NCI-H146 treated with DMSO at 0.1 percent for 48 hours (cell line): ENCODE measurements around the gene GDPD5.

Source experiments
- DNase-seq: peaks from one replicate; lab custom pipeline; 2025; ENCODE audit not compliant: unreplicated experiment; lab: John Stamatoyannopoulos, UW

Gene GDPD5

DNA sequence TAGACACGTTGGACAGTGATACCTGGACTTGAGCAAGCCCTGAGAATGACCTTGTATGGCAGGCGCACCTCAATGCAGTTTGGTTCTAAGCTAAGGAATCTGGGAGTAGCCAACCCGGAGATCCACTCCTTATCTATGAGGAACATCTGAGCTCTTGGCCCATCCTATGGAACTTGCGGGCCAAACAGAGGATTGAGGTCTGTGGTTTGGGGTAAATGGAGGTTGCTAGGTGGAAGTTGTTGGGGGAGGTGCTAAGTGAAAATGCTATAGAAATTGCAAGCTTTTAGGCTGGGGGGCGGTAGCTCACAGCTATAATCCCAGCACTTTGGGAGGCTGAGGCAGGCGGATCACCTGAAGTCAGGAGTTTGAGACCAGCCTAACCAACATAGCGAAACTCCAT, 8.9 kb downstream of the GDPD5 start:
- no peak for DNase-seq

DNA sequence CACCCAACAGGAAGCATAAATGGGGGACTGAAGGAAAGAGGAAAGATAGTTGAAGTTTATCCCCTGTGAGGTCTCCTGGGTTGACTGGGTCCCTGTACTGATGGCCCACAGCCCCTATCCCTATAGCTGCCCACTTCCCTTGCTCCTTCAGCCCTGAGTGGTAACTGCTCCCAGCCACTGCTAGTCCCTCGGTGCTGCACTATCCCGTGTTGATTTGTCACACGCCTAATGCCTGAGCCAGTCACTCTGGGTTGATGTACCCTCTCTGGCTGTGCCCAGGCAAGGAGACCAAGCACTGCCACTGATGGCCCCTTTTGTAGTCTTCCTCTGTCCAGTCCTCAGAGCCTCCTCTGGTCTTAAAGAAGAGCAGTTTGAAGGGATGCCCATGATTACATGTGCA, 9.6 kb downstream of the GDPD5 start:
- no peak for DNase-seq

DNA sequence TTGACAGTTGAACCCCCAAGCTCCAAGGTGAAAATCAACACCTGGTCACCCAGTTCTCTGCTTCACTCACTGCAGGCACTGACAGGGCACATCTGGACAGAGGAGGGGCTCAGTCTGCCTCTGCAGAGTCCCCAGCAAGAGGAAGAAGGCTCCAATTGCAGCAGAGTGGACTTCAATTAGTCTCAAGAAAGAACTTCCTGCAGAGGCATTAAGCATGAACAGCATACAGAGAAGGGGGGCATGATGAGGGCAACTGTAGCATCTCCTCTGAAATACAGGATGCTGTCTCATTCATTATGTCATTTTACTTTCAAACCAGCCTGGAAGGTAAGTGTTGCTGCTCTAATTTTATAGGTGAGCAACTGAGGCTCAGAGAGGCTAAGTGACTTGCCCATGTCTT, 11.1 kb downstream of the GDPD5 start:
- DNase-seq, result no peak

DNA sequence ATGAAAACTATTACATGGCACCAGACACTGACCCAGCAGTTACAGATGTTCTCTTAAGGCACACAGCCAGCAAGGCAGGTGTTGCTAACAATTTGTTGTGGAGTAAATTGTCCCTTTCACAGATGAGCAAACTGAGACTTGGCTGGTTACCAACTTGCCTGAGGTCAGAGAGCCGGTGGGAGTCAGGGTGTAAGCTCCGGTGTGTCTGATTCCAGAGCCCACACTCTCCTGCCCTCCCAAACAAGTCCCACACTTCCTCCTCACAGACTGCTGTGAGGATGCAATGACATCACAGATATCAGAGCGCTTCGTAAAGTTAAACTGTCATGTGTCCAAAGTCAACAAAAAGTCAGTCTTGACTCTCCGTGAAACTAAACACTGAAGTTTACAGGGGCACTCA, 12.5 kb downstream of the GDPD5 start:
- DNase-seq, result no peak

DNA sequence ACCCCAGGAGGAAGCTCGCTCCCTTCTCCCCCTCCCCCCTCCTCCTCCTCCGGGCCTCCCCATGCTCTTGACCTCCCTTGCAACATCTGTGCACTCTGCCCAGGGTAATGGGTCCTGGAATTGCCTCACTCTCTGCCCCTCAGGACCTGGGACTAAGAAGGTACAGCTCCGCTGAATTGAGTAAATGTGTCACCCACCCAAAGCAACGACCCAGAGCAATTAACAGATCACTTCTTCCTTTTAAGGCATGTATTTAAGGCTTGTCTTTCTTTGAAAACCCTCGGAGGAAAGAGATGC, 15.1 kb downstream of the GDPD5 start:
- DNase-seq, result no peak

DNA sequence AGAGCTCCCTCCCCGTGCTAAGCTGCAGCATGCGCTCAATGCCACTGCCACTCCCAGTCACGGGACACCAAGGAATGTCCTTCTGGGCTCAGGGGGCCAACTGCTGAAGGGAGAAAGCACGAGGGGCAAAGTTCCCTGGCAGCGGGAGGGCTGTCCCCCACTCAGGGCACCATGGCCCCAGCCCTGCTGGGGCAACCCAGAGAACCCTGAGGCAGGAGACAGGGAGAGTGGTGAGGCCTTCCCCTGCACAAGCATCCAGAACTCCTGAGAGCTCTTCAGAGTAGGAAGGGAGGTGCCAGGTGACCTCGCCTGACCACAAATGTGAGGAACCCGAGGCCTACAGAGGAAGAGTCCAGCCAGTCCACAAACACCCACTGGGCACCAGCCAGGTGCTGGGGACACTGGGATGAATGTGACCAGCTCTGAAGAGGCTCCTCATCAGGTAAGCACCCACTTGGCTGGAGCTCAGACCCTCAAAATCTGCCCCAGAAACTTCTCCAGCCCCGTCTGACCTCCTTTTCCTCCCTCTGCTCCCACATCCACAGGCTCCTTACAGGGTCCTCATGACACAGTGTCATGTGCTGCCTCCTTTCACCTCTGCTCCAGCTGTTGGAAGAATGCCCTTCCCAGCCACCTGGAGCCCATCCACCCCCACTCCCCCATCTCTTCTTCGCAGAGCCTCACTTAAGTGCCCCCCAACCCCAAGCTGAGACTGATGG, 15.6 kb downstream of the GDPD5 start:
- DNase-seq, result no peak

DNA sequence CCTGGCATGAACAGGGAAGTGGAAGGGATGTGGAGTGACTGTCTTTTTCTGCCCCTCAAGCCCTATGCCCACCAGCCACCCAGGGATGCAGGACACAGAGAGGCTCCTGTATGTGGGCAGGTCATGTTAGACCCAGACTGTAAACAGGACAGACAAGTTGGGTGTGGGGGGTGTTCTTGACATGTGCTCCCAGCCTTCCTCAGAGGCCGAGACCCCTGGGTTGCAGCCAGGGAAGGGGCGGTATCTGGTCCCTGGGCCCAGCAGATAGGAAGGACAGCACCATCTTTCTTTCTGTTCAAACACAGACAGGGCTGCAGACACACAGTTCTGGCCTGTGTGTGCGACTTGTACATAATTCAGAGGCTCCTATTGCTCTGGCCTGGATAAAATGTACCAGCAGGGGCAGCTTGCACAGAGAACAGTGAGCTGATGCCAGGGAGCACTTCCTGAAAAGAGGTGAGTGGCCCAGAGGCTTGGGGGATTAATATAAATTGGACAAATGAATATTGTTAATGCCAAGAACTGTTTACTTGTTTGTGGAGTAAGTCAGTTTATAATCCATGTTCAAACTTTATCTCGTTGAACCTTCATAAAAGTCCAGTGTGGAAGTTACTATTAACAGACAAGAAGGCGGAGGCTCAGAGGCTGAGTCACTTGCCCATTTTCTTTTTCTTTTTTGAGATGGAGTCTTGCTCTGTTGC, 16.6 kb downstream of the GDPD5 start:
- DNase-seq, result no peak

DNA sequence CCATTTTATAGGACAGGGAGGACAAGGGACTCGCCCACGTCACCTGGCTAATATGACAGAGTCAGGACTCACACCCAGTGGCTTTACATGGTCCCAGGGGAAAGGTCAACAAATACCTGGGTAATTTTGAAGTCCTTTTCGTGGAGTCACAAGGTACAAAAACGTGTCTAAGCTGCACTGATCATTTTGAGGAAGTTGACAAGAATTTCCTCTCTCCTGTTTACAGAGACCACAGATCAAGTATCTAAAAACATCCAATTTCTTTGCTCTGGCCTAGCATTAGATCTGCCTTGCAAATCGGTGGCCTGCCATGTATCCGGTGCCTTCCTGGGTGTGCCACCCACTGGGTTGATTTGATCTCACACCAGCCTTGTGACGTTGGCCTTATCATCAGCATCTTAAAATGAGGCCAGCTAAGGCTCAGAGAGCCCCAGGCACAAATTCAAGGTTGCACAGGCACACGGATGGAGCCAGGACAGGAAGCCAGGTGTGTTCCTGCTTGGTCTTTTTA, 17.6 kb downstream of the GDPD5 start:
- DNase-seq, result no peak

DNA sequence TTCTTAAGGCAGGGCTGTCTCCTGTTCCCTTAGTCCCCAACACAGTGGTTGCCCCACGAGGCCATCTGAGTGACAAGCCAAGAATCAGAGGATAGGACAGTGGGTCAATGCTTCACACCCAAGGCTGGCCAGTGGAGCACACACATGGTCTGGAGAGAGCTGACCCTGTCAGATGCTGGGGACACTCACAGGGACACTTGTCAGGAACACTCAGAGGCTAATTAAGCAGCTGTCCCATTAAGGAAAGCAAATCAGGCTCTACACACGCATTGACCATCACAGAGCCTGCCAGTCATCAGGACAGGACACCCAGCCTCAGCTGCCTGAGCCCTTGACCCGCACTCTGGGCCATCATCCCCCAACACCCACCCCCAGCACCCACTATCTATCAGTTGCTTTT, 18.2 kb downstream of the GDPD5 start:
- no peak for DNase-seq

DNA sequence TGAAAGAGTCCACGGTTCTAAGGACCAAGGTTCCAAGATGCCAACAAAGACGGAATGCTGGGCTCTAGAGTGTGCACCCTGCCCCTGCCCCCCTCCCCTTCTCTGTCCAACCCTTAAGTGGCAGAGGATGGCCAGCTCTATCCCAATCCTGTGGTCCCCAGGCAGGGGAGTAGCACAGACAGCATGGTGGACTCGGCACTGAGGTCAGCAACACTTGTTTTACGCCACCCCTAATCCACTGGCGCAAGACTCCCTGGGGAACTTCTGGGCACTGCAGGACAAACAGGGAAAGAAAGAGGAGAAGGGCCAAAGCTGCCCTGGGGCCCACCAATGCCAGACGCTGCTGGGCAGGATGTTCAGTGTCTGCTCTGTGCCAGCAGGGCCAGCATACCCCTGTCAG, 18.9 kb downstream of the GDPD5 start:
- DNase-seq, result no peak

DNA sequence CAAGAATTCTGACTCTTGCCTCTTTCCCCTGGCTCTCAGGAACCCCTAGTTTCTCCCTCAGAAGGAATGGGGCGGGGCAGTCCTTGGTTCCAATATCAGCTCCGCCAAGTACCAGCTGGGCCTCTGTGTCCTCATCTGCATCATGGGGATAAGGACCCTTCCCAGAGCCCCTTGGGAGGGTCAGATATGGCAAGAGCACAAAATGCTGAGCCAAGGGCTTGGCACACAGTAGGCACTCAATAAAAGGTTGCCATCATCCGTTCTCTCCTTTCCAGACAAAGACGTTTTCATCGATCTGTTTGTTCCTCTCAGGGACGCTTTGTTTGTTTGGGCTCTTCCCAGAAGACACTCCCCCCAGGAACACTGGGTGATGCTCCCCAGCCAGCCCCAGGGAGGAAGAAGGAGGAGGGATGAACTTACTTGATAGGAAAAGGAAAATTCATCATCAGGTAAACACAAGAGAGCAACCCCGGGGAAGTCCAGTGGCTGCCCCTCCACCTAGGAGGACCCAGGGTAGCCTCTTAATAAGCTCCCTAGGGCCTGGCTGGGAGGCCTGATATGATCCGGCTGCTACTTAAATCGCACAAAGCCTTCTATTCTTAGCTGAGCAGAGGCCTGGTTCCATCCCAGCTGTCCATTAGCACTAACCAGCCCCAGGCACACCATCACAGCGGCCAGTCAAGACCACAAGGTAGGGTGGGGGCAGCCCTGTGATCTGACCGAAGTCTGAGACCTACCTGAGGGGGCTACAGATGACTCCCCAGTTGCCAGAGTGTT, 19.6 kb downstream of the GDPD5 start:
- peak; percentile 11 for DNase-seq

DNA sequence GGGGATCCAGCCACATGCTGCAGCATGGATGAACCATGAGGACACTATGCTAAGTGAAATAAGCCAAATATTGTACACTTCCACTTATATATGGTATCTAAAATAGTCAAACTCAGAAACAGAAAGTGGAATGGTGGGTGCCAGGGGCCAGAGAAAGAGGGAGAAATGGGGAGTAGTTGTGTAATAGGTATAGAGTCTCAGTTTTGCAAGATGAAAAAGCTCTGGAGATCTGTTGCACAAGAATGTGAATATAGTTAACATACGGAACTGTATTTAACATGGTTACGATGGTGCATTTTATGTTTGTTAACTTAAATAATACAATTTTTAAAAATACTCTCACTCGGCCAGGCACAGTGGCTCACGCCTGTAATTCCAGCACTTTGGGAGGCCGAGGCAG, 21.2 kb downstream of the GDPD5 start:
- DNase-seq, result no peak

DNA sequence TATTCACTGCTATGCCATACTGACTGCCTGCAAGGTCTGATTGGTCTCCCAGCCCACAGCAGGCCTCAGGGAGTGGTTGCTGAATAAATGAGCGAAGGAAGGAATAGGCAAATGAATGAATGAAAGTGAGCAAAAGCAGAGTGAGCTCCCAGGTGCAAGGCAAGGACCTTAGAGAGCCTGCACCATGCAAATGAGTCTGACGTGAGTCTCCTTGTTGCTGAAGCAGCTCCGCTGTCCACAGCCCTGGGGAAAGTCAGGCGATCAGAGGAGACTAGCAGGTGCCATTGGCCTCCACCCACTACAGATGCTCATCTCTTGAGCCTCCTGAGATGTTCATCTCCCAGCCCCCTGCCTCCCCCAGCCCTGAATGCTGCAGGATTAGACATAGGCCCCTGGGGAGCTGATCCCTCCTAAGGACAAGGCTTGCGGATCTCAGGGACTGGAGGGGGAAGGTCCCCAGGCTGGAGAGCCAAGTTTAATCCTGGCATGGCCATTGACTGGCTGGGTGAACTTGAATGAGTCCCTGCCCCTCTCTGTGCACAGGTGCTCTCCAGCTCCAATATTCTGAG, 22.1 kb downstream of the GDPD5 start:
- DNase-seq, result no peak

DNA sequence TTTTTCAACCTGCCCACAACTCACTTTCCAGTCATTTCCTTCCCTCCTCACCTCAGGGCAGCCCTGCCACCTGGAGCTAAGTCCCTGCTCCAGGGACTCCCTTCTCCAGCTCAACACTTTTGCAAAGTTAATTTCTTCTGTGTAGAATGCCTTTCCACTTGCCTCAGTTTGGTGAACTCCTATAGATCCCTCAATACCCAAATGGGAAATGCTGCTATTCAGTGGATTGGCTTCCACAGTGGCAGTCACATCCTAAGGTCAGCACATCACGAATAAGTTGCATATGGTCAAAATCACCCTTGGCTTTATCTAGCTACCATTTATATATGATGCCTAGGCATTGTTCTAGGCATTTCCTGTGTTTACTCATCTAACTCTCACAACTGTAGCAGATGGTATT, 23.6 kb downstream of the GDPD5 start:
- DNase-seq, result no peak

DNA sequence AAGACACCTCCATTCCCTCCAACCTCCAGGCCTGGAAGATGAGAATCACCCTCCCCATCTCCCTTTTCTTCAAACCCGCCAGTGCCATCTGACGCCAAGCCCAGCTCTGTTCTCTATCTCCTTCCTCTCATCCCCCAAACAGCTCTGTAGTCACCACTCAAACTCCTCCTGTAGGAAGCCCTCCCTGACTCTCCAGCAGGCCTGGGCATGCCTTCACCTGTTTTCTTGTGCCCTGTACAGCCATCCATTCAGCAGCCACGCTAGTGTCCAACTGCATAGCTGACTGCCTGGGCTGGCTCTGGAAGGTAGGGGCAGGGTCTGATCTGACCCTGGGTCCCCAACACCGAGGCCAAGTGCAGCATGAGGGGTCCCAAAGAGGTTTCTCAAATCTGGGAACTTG, 25.0 kb downstream of the GDPD5 start:
- DNase-seq, result no peak

DNA sequence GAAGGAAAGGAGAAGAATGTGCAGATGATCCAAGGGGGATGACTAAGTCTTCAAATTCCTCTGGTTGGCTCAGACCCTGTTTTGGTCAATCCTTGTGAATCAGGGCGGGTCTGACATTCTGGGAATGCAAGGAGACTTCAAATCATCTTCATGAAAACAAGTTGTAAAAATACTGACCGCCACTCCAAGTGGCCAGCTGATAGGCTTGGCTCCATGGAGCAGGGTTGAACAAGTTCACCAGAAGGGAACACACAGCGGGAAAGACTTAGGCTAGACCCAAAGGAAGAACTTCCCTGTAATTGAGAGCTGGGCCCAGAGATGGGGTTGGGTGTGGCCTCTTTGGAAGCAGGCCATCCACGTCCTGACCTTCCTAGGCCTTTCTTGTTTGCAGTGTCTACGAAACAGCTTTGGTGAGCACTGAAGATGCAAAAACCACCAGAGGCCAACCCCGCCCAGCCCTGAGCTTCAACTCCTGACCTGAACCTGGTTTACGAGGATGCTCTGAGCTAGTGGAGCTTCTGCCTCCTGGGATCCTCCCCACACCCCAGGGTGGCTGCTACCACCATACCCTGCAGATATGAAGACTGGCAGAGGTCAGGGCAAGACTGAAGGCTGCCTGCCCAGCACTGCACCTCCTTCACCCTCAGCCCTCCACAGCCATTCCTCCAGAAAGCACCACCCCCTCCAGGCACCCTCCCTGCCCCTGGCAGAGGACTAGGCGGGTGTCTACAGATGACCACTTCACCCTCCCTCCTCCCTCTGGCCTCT, 26.1 kb downstream of the GDPD5 start:
- DNase-seq, result no peak

DNA sequence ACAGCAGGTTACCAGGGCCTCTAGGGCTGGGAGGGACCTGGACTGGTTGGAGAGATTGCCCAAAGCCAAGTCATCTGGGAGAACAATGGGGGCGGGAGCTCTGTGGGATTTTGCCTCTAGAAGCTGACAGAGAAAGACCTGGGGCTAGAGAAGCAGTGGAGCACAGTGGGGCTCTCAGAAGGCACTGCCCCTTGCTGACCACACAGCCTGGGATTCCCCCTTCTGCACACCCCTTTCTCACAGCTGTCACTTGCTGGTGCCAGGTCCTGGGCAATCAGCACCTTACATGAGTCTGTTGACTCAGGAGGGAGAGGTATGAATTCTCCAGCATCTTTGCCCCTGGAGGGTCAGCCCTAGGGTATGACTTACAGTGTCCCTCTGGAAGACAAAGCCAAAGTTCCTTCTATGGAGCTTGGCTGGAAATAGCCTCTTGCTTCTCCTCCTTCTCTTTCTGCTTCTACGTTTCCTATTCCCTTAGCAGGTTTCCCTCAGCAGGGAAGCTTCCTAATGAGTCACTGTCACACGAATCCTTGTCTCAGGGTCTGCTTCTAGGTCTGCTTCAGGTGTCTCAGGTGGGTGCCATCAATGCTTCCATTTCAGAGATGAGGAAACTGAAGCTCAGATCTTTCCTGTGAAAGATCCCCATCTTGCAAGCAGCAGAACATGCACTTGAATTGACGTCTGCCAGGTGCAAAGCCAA, 27.0 kb downstream of the GDPD5 start:
- no peak for DNase-seq

DNA sequence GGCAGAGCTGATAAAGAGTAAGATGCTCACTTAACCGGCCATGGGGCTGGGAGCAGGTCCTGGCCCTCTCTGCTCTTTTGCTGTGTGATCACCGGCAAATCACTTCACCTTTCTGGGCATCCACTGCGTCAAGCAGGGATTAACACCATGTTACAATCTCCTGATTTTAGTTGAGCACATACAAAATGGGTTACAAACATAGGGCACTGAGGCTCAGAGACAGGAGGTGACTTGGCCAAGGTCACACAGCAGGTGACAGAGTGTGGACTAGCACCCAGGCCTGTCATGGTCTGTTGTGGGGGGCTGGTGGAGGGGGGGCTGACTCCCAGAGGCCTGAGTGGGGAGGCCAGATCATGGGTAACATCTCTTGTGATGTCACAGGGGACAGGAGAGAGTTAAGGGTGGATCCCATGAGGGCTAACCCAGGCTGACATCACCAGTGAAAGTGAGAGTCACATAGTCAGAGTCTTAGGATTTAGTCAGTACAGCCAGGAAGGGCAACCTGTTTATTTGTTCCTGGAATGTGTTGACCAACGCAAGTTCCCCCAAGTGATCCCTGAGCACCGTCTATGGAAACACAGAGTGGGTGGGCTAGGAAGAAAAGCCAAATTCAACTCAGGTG, 27.8 kb downstream of the GDPD5 start:
- no peak for DNase-seq

DNA sequence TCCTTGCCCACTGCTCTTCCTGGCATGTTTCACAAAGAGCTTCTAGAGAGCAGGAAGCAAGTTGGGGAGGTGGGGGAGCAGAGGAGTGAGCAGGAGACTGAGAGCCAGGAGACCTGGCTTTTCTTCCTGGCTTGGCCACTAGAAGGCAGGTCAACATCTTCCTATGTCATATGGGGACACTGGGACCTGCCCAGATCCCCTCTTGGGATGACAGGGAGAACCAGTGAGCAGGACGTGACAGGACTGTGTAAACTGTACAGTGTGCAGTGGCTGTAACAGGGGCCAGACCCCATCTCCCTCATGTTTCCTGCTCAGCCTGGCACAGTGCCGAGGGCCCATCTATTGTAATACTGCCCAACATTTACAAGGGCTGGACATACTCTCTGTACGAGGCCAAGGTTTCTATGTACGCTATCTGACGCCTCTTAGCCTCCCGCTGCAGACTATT, 29.4 kb downstream of the GDPD5 start:
- DNase-seq, result no peak

DNA sequence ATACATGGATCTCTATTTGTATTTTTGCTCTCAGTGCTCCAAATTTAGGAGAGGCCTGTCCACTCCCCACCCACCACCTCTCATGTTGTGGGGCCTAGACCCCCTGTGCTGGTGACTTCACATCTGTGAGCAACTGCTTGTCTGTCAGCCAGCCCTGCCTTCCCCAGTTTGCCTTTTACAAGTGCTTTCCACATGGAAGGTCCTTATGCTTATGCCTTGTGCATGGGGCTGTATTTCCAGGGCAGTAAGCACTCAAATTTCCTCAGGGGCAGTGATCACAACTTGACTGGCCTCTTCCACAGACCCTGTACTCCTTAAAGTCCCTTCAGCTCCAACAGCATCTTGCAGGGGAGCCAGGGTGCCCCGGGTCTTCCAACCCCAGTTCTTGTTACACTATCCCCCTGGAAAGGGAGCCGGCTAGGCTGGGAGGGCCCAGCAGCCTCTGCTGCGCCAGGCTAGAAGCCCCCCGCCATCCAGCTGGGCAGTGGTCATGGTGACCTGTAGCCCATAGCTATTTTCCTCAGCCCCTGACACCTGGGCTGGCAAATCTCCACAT, 29.9 kb downstream of the GDPD5 start:
- no peak for DNase-seq
